B cell (primary cell): ENCODE results near the gene CCDC87. TPM values are rescaled to one million over a fixed set of nuclear protein-coding genes. Genes with fewer than 3 reads are reported as not detected.

ENCODE experiments used
- ATAC-seq: fragments of 200-7000 bp; cut with Tn5 transposase; one replicate; pipeline ENCODE4 v1.10.0; 2021; ENCODE audit warnings: low read depth, mild to moderate bottlenecking, moderate number of reproducible peaks, moderate library complexity
- CTCF ChIA-PET: fragments of 350-600 bp; sonication (Branson Sonifier 250); formaldehyde crosslinking; loops from one replicate; lab custom pipeline; 2021; ENCODE audit warnings: antibody characterized with exemption, inconsistent platforms; lab: Charles Lee
- POLR2A ChIA-PET: fragments of 350-600 bp; sonication (Branson Sonifier 250); formaldehyde crosslinking; loops from one replicate; lab custom pipeline; 2021; ENCODE audit warnings: antibody characterized with exemption; lab: Charles Lee
- DNase-seq: peaks from one replicate; pipeline ENCODE4 v3.0.0; 2013
- H2AFZ ChIP-seq: 2 replicates; pipeline ENCODE4 v1.6.1; 2012; ENCODE audit warnings: mild to moderate bottlenecking, low read depth, low read length; ENCODE audit not compliant: insufficient read depth, poor library complexity, severe bottlenecking
- H3K27ac ChIP-seq, 2 donors: 1 replicate in 1 of 2; 2 replicates in 1 of 2; pipeline ENCODE4 v1.5.1; 2012 to 2013; ENCODE audit warnings: low read length in 2 of 2, mild to moderate bottlenecking in 2 of 2, moderate library complexity in 1 of 2
- H3K27me3 ChIP-seq, 4 experiments: fragments of 200-600 bp in 1 of 4; sonication (generic) in 1 of 4; replicated peaks in 1 of 4; 1 replicate in 2 of 4; 2 replicates in 2 of 4; pipeline versions ENCODE4 v1.6.1 to v1.7.0; 2013 to 2016; ENCODE audit warnings: low read length in 3 of 4, mild to moderate bottlenecking in 2 of 4, mixed read lengths in 1 of 4, moderate library complexity in 1 of 4; ENCODE audit not compliant: insufficient read depth in 4 of 4, control insufficient read depth in 3 of 4; ENCODE audit errors: control extremely low read depth in 1 of 4
- H3K36me3 ChIP-seq, 2 experiments: replicated peaks in 1 of 2; 1 replicate in 1 of 2; 2 replicates in 1 of 2; pipeline versions ENCODE4 v1.6.1 to v1.7.1; 2013; ENCODE audit warnings: low read length in 1 of 2; ENCODE audit not compliant: insufficient read depth in 2 of 2, control insufficient read depth in 1 of 2; ENCODE audit errors: control extremely low read depth in 1 of 2, extremely low read depth in 1 of 2
- H3K4me1 ChIP-seq, 2 donors: fragments of 200-600 bp in 1 of 2; sonication (generic) in 1 of 2; 1 replicate in 1 of 2; 2 replicates in 1 of 2; pipeline versions ENCODE4 v1.5.1 to v1.6.1; 2013 to 2017; ENCODE audit warnings: low read length in 2 of 2; ENCODE audit not compliant: control insufficient read depth in 2 of 2, insufficient read depth in 2 of 2
- H3K4me2 ChIP-seq: replicated peaks from 2 replicates; pipeline ENCODE3; 2012; ENCODE audit warnings: mild to moderate bottlenecking, low read depth, low read length; ENCODE audit not compliant: poor library complexity, severe bottlenecking
- H3K4me3 ChIP-seq, 5 experiments: fragments of 200-600 bp in 1 of 5; sonication (generic) in 1 of 5; 1 replicate in 3 of 5; 2 replicates in 2 of 5; pipeline versions ENCODE4 v1.5.1 to v1.7.0; 2011 to 2016; ENCODE audit warnings: low read length in 4 of 5, mild to moderate bottlenecking in 4 of 5, low read depth in 2 of 5, control low read depth in 1 of 5, moderate library complexity in 1 of 5; ENCODE audit not compliant: insufficient read depth in 1 of 5; ENCODE audit errors: control extremely low read depth in 1 of 5, extremely low read depth in 1 of 5
- H3K79me2 ChIP-seq: fragments of 200-600 bp; sonication (generic); one replicate; pipeline ENCODE4 v1.6.0; 2016; ENCODE audit warnings: low read length; ENCODE audit not compliant: control insufficient read depth, insufficient read depth
- H3K9ac ChIP-seq: fragments of 200-600 bp; sonication (generic); 2 replicates; pipeline ENCODE4 v1.6.1; 2017; ENCODE audit warnings: mild to moderate bottlenecking, low read length, moderate library complexity
- H3K9me3 ChIP-seq, 3 donors: one replicate each; pipeline versions ENCODE4 v1.6.1 to v1.7.1; 2013; ENCODE audit warnings: low read length in 2 of 3; ENCODE audit not compliant: control insufficient read depth in 2 of 3, insufficient read depth in 1 of 3; ENCODE audit errors: control extremely low read depth in 1 of 3
- H4K20me1 ChIP-seq: 2 replicates; pipeline ENCODE4 v1.6.0; 2012; ENCODE audit warnings: mild to moderate bottlenecking, low read length; ENCODE audit not compliant: insufficient read depth, control insufficient read depth, poor library complexity, severe bottlenecking
- H3K27ac Mint-ChIP-seq: one replicate; pipeline ENCODE4 v1.8.0; 2021; ENCODE audit warnings: mixed read lengths
- H3K27me3 Mint-ChIP-seq: one replicate; pipeline ENCODE4 v1.8.0; 2021; ENCODE audit warnings: mixed read lengths
- H3K4me1 Mint-ChIP-seq: one replicate; pipeline ENCODE4 v1.8.0; 2021; ENCODE audit warnings: mixed read lengths
- H3K4me3 Mint-ChIP-seq: one replicate; pipeline ENCODE4 v1.8.0; 2021; ENCODE audit warnings: mixed read lengths
- H3K9me3 Mint-ChIP-seq: one replicate; pipeline ENCODE4 v1.8.0; 2022; ENCODE audit warnings: mixed read lengths; ENCODE audit not compliant: insufficient read depth
- EZH2 ChIP-seq: IDR thresholded peaks from 2 replicates; pipeline ENCODE4 v1.6.1; 2012; ENCODE audit warnings: borderline replicate concordance, low read depth, mild to moderate bottlenecking, moderate library complexity, low read length; ENCODE audit not compliant: insufficient read depth, poor library complexity, severe bottlenecking
- WGBS: methylation state at CpG from one replicate; pipeline ENCODE4 v1.1.5; 2013; ENCODE audit warnings: missing lambda C conversion rate; ENCODE audit not compliant: insufficient coverage; 5-methylcytosine and 5-hydroxymethylcytosine counted together
- intact Hi-C: fragments of 100-400 bp; cut with micrococcal nuclease; formaldehyde crosslinking; loops from one replicate; pipeline ENCODE4 v1.10.0; 2022
- polyA plus RNA-seq: library from polyadenylated mRNA; depleted of rRNA; stranded (reverse); fragments of >200 nt; gene quantifications from 2 replicates; pipeline ENCODE4 v1.2.3, GENCODE V29; 2012
- total RNA-seq, 2 donors: library from RNA; stranded (reverse); fragments of 120-200 nt in 1 of 2; gene quantifications; 1 replicate in 1 of 2; 2 replicates in 1 of 2; pipeline versions ENCODE4 v1.2.3 to v1.2.4, GENCODE V29; 2013 to 2022
- TF ChIP-seq, protein P1 (sequence below): fragments of 200-600 bp; IDR thresholded peaks from one replicate; pipeline ENCODE4 v1.8.0; 2022; ENCODE audit warnings: antibody characterized with exemption, mild to moderate bottlenecking

The CCDC87 gene
- total and polyA plus RNA-seq, 2 donors (not counting 1 experiment from before 2014, with no cell fraction given): 0.39 TPM; not detected in 1

DNA sequence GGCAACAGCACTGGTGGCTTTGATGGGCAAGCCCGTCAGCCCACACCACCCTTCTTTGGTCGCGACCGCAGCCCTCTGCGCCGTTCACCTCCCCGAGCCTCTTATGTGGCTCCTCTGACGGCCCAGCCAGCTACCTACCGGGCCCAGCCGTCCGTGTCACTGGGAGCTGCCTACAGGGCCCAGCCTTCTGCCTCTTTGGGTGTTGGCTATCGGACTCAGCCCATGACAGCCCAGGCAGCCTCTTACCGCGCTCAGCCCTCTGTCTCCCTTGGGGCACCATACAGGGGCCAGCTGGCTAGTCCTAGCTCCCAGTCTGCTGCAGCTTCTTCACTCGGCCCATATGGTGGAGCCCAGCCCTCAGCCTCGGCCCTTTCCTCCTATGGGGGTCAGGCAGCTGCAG is 31.6 kb upstream of the CCDC87 start:
- 90% methylated on average over 16 of the region's 16 CpGs for WGBS
- CTCF ChIA-PET: interaction anchor here (1.2 to 2.8 kb wide), 5 partner anchors 14 to 54 kb away, joined by 3 to 11 read pairs (median 3); partner anchors contain the start of genes RBM4 and RBM4B
- H3K27ac Mint-ChIP-seq: no peak overlapping the region
- ATAC-seq: no peak
- Histone ChIP-seq H3K27me3 (no peaks in the 10 kb centered on the region), H3K36me3 (peaks cover 7 to 87% of the 10 kb centered on the region in 2 experiments), H3K4me2 (no peak overlapping the region), H2AFZ (no peak overlapping the region), H3K9ac (no peak overlapping the region), H3K9me3 (no peaks in the 10 kb centered on the region), H3K27ac (no peak overlapping the region), H4K20me1 (peaks cover 100% of the 10 kb centered on the region), H3K4me3 (no peak overlapping the region), H3K4me1 (peaks cover 35 to 57% of the 10 kb centered on the region in 2 donors), H3K79me2 (peaks cover 99% of the 10 kb centered on the region)
- intact Hi-C loops: no loop called here
- H3K9me3 Mint-ChIP-seq: no peaks in the 10 kb centered on the region
- no peak for DNase-seq
- no peak overlapping the region for H3K4me3 Mint-ChIP-seq
- H3K4me1 Mint-ChIP-seq: peaks cover 61% of the 10 kb centered on the region
- TF ChIP-seq EZH2: no peak
- POLR2A ChIA-PET: no interaction called here
- H3K27me3 Mint-ChIP-seq: no peaks in the 10 kb centered on the region

DNA sequence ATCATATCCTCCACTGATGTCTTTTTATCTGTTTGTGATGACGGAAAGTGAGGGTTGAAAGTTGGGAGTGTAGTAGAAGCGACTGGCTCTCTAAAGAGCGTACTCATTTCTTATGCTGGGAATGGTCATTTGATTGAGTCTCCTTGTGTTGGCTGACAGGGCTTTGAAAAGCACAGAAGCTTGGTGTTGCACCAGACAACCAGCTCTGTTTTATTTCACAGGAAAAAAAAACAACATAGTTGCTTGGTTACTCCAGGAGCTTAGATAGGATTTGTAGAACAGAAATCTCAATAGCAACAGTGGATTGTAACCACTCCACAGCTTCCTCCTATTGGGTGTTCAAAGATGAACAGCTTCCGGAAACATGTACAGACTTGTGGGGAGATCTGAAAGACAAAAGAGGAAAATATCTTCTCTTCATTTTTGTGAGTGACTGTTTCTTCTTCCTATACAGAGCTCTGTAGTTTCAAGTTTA is 26.3 kb upstream of the CCDC87 start:
- Histone ChIP-seq H3K9ac (peak overlapping the region; percentile 91), H3K4me3 (peak overlapping the region; percentile 34 to 97 (median 94)), H3K27ac (peak overlapping the region; percentile 85 to 90), H4K20me1 (peaks cover 69% of the 10 kb centered on the region), H3K4me2 (peak overlapping the region; percentile 99), H3K9me3 (no peaks in the 10 kb centered on the region), H3K79me2 (peaks cover 96% of the 10 kb centered on the region), H2AFZ (no peak overlapping the region), H3K27me3 (no peaks in the 10 kb centered on the region), H3K4me1 (peaks cover 59 to 77% of the 10 kb centered on the region in 2 donors), H3K36me3 (peaks cover 0 to 41% of the 10 kb centered on the region in 2 experiments)
- Mint-ChIP-seq H3K9me3 (no peaks in the 10 kb centered on the region), H3K4me3 (peak overlapping the region; percentile 99), H3K27ac (peak overlapping the region; percentile 99), H3K27me3 (no peaks in the 10 kb centered on the region), H3K4me1 (peaks cover 69% of the 10 kb centered on the region)
- ChIA-PET CTCF (interaction anchor here (0.7 to 4.5 kb wide), 7 partner anchors 19 to 226 kb away, joined by 3 to 32 read pairs (median 3); partner anchors contain the start of genes CCDC87, CCS, RBM4 and RBM4B), POLR2A (interaction anchor here (0.5 to 5.2 kb wide), 5 partner anchors 11 to 59 kb away, joined by 5 to 53 read pairs (median 6); partner anchors contain the start of genes RBM4 and RBM4B)
- DNase-seq: peak; percentile 72
- intact Hi-C loops: no loop called here
- 63% methylated on average over 3 of the region's 4 CpGs for WGBS
- TF ChIP-seq EZH2: no peak
- TF ChIP-seq, protein P1, sequence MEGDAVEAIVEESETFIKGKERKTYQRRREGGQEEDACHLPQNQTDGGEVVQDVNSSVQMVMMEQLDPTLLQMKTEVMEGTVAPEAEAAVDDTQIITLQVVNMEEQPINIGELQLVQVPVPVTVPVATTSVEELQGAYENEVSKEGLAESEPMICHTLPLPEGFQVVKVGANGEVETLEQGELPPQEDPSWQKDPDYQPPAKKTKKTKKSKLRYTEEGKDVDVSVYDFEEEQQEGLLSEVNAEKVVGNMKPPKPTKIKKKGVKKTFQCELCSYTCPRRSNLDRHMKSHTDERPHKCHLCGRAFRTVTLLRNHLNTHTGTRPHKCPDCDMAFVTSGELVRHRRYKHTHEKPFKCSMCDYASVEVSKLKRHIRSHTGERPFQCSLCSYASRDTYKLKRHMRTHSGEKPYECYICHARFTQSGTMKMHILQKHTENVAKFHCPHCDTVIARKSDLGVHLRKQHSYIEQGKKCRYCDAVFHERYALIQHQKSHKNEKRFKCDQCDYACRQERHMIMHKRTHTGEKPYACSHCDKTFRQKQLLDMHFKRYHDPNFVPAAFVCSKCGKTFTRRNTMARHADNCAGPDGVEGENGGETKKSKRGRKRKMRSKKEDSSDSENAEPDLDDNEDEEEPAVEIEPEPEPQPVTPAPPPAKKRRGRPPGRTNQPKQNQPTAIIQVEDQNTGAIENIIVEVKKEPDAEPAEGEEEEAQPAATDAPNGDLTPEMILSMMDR: no peak
- no peak for ATAC-seq
